Endothelial cell of umbilical vein (primary cell): ENCODE measurements around the gene FAM168A. TPM values are rescaled to one million over a fixed set of nuclear protein-coding genes. Genes with fewer than 3 reads are reported as not detected.

Source experiments
- BruUV-seq: library from RNA; stranded (reverse); fragments of 400-500 nt; replicated peaks from 2 replicates; lab custom pipeline; 2021; lab: Mats Ljungman, UMichigan
- CTCF ChIA-PET: fragments of 300-600, 350-600 bp; sonication (Branson Sonifier 250); formaldehyde crosslinking; loops from one replicate; lab custom pipeline; 2021; ENCODE audit warnings: antibody characterized with exemption, inconsistent platforms; lab: Charles Lee
- POLR2A ChIA-PET: fragments of 300-600, 350-600 bp; sonication (Branson Sonifier 250); formaldehyde crosslinking; loops from one replicate; lab custom pipeline; 2021; ENCODE audit warnings: antibody characterized with exemption, inconsistent platforms; lab: Charles Lee
- DNase-seq: peaks from one replicate; pipeline ENCODE4 v3.0.0-alpha.2; 2011; ENCODE audit warnings: low read depth, low spot score
- FAIRE-seq: peaks from 2 replicates; lab custom pipeline; 2011; peaks lifted over from hg19 to GRCh38; lab: Jason Lieb, UNC
- H2AFZ ChIP-seq: 2 replicates; pipeline ENCODE4 v1.6.0; 2012; ENCODE audit warnings: low read depth, low read length, control low read depth, inconsistent platforms
- H3K27ac ChIP-seq: 2 replicates; pipeline ENCODE4 v1.5.1; 2011; ENCODE audit warnings: low read depth, mild to moderate bottlenecking, control low read depth, low read length, moderate library complexity; ENCODE audit not compliant: insufficient read depth
- H3K27me3 ChIP-seq, 2 experiments: 2 replicates each; pipeline versions ENCODE4 v1.6.0 to v1.6.1; 2011; ENCODE audit warnings: low read length in 2 of 2, mixed read lengths in 1 of 2; ENCODE audit not compliant: control insufficient read depth in 2 of 2, insufficient read depth in 2 of 2
- H3K36me3 ChIP-seq, 2 experiments: 2 replicates in 1 of 2; 3 replicates in 1 of 2; pipeline ENCODE4 v1.5.1; 2011; ENCODE audit warnings: low read length in 2 of 2, mild to moderate bottlenecking in 1 of 2, moderate library complexity in 1 of 2; ENCODE audit not compliant: control insufficient read depth in 2 of 2, insufficient read depth in 2 of 2; ENCODE audit errors: extremely low read depth in 1 of 2
- H3K4me1 ChIP-seq: 3 replicates; pipeline ENCODE4 v1.5.1; 2011; ENCODE audit warnings: mild to moderate bottlenecking, low read length; ENCODE audit not compliant: control insufficient read depth, insufficient read depth; ENCODE audit errors: extremely low read depth
- H3K4me2 ChIP-seq: 2 replicates; pipeline ENCODE4 v1.6.1; 2011; ENCODE audit warnings: low read length, control low read depth, mixed read lengths; ENCODE audit not compliant: insufficient read depth
- H3K4me3 ChIP-seq, 3 experiments: fragments of 200-600 bp in 1 of 3; sonication (generic), shearing (Covaris generic) in 1 of 3; replicated peaks in 1 of 3; 2 replicates each; pipeline ENCODE4 v1.5.1; 2011 to 2016; ENCODE audit warnings: control low read depth in 3 of 3, low read length in 3 of 3, mild to moderate bottlenecking in 2 of 3, inconsistent platforms in 1 of 3, low read depth in 1 of 3, moderate library complexity in 1 of 3; ENCODE audit not compliant: insufficient read depth in 1 of 3
- H3K79me2 ChIP-seq: 2 replicates; pipeline ENCODE4 v1.6.0; 2012; ENCODE audit warnings: low read length, inconsistent platforms; ENCODE audit not compliant: control insufficient read depth, insufficient read depth
- H3K9ac ChIP-seq: replicated peaks from 2 replicates; pipeline ENCODE3; 2011; ENCODE audit warnings: low read length, control low read depth; ENCODE audit not compliant: insufficient read depth; ENCODE audit errors: extremely low read depth
- H3K9me1 ChIP-seq: replicated peaks from 3 replicates; pipeline ENCODE4 v1.6.0; 2011; ENCODE audit warnings: mild to moderate bottlenecking, low read length; ENCODE audit not compliant: control insufficient read depth, insufficient read depth; ENCODE audit errors: extremely low read depth
- H3K9me3 ChIP-seq: replicated peaks from 2 replicates; pipeline ENCODE4 v1.5.1; 2012; ENCODE audit warnings: low read length, inconsistent platforms; ENCODE audit not compliant: control insufficient read depth, insufficient read depth
- H4K20me1 ChIP-seq: replicated peaks from 2 replicates; pipeline ENCODE3; 2011; ENCODE audit warnings: mild to moderate bottlenecking, low read length; ENCODE audit not compliant: control insufficient read depth, insufficient read depth; ENCODE audit errors: extremely low read depth
- EZH2 ChIP-seq: IDR thresholded peaks from 2 replicates; pipeline ENCODE4 v1.6.1; 2012; ENCODE audit warnings: borderline replicate concordance, low read depth, mild to moderate bottlenecking, moderate library complexity, low read length, inconsistent platforms; ENCODE audit not compliant: severe bottlenecking
- FOS ChIP-seq: IDR thresholded peaks from 2 replicates; pipeline ENCODE4 v1.6.1; 2011; ENCODE audit warnings: mild to moderate bottlenecking, low read length, moderate library complexity, borderline replicate concordance; ENCODE audit not compliant: insufficient read depth
- GATA2 ChIP-seq: IDR thresholded peaks from 2 replicates; pipeline ENCODE4 v1.7.0; 2011; ENCODE audit warnings: low read depth, mild to moderate bottlenecking, moderate library complexity, mixed read lengths, low read length; ENCODE audit not compliant: insufficient read length, insufficient read depth
- JUN ChIP-seq: IDR thresholded peaks from 2 replicates; pipeline ENCODE4 v1.6.1; 2011; ENCODE audit warnings: borderline replicate concordance, low read depth; ENCODE audit not compliant: insufficient read length, insufficient read depth
- MYC ChIP-seq: IDR thresholded peaks from one replicate; pipeline ENCODE4 v1.6.1; 2011; ENCODE audit warnings: mild to moderate bottlenecking, low read depth, low read length
- POLR2A ChIP-seq: IDR thresholded peaks from 2 replicates; pipeline ENCODE4 v1.6.1; 2012; ENCODE audit warnings: low read depth, mild to moderate bottlenecking, control low read depth, low read length
- POLR2AphosphoS5 ChIP-seq: IDR thresholded peaks from 2 replicates; pipeline ENCODE4 v1.6.1; 2012; ENCODE audit warnings: low read depth, mild to moderate bottlenecking, control low read depth, low read length, moderate library complexity; ENCODE audit not compliant: insufficient read depth
- dilution Hi-C: fragments of 300-500 bp; cut with MboI; formaldehyde crosslinking; loops from one replicate; pipeline ENCODE4 v1.15.0; 2019; ENCODE audit warnings: low sequenced_read_pairs; ENCODE audit not compliant: extremely low pct_ligation_motif_present
- intact Hi-C: fragments of 100-400 bp; cut with micrococcal nuclease; formaldehyde crosslinking; loops from one replicate; pipeline ENCODE4 v1.10.0; 2022
- polyA plus RNA-seq, 4 experiments: library from polyadenylated mRNA; depleted of rRNA in 3 of 4; stranded (reverse) in 3 of 4; unstranded in 1 of 4; fragments of >200 nt; gene quantifications; 2 replicates each; pipeline versions ENCODE4 v1.2.1 to v1.2.3, GENCODE V29; 2011 to 2012; ENCODE audit warnings: missing spikeins in 1 of 4
- total RNA-seq: library from RNA; stranded (reverse); gene quantifications from 2 replicates; pipeline ENCODE4 v1.2.3, GENCODE V29; 2021
- TF ChIP-seq, protein P1 (sequence below): IDR thresholded peaks from 2 replicates; pipeline ENCODE4 v1.6.1; 2011; ENCODE audit not compliant: insufficient read depth, insufficient read length
- TF ChIP-seq, protein P2 (sequence below), 2 donors: IDR thresholded peaks; 1 replicate in 1 of 2; 2 replicates in 1 of 2; pipeline ENCODE4 v1.5.1; 2011; ENCODE audit warnings: low read length in 2 of 2, mild to moderate bottlenecking in 2 of 2, moderate library complexity in 2 of 2, control low read depth in 1 of 2, inconsistent platforms in 1 of 2, low read depth in 1 of 2; ENCODE audit not compliant: insufficient read depth in 1 of 2; ENCODE audit errors: extremely low read depth in 1 of 2

Gene FAM168A
- total and polyA plus RNA-seq, 2 donors (not counting 3 experiments of a cell fraction or from before 2014, with no cell fraction given), result 17.0 to 20.5 TPM

DNA sequence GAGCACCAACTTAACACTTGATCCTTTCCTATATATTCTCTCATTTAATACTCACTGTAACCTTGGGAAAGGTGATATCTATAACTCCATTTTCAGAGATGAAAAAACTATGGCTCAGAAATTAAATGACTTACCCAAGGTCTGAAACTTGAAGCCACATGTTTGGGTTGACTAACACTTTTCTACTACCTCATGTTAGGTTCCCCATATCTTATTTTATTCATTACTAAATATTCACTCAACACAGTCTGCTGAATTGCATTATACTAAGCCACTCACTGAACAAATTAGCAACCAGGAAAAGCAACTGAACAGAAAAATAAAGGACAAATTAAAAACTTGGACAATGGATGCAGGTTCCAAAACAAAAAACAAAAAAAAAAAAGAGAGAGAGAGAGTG, 59.9 kb downstream of the FAM168A start:
- ChIA-PET POLR2A (interaction anchor here (0.7 kb wide), 1 partner anchor 17 kb away, joined by 3 read pairs; no protein-coding TSS in a partner anchor), CTCF (interaction anchor here (1.6 kb wide), 1 partner anchor 59 kb away, joined by 4 read pairs; no protein-coding TSS in a partner anchor)
- Histone ChIP-seq H3K4me1 (no peaks in the 10 kb centered on the region), H3K27ac (no peak overlapping the region), H3K9me1 (no peaks in the 10 kb centered on the region), H3K4me2 (no peak overlapping the region), H3K9me3 (no peaks in the 10 kb centered on the region), H2AFZ (no peak overlapping the region), H3K36me3 (no peaks in the 10 kb centered on the region), H3K9ac (no peak overlapping the region), H3K79me2 (no peaks in the 10 kb centered on the region), H4K20me1 (peaks cover 2% of the 10 kb centered on the region), H3K4me3 (no peak overlapping the region), H3K27me3 (no peaks in the 10 kb centered on the region)
- BruUV-seq, result no TSS peak
- TF ChIP-seq POLR2AphosphoS5 (no peak), FOS (no peak), JUN (no peak), POLR2A (no peak), MYC (no peak), EZH2 (no peak), GATA2 (no peak)
- TF ChIP-seq, protein P1, sequence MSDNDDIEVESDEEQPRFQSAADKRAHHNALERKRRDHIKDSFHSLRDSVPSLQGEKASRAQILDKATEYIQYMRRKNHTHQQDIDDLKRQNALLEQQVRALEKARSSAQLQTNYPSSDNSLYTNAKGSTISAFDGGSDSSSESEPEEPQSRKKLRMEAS, result no peak
- TF ChIP-seq, protein P2, sequence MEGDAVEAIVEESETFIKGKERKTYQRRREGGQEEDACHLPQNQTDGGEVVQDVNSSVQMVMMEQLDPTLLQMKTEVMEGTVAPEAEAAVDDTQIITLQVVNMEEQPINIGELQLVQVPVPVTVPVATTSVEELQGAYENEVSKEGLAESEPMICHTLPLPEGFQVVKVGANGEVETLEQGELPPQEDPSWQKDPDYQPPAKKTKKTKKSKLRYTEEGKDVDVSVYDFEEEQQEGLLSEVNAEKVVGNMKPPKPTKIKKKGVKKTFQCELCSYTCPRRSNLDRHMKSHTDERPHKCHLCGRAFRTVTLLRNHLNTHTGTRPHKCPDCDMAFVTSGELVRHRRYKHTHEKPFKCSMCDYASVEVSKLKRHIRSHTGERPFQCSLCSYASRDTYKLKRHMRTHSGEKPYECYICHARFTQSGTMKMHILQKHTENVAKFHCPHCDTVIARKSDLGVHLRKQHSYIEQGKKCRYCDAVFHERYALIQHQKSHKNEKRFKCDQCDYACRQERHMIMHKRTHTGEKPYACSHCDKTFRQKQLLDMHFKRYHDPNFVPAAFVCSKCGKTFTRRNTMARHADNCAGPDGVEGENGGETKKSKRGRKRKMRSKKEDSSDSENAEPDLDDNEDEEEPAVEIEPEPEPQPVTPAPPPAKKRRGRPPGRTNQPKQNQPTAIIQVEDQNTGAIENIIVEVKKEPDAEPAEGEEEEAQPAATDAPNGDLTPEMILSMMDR (IDR thresholded peaks at IDR 0.05; ENCODE audit: extremely low read depth in 1 of 2, insufficient read depth in 1 of 2, low read depth in 1 of 2, low read length in 2 of 2), result no peak
- FAIRE-seq (no peak), DNase-seq (no peak)
- dilution Hi-C loops (no loop called here), intact Hi-C loops (no loop called here)
